Spleen (tissue), 7 donors: ENCODE measurements around the gene EDRF1.

Source experiments
- CTCF ChIP-seq, 11 experiments: fragments of 200-600 bp in 7 of 11; fragments of 450-650 bp in 4 of 11; sonication (generic) in 4 of 11; IDR thresholded peaks in 8 of 11; conservative IDR thresholded peaks in 3 of 11; 1 replicate in 7 of 11; 2 replicates in 4 of 11; pipeline versions ENCODE4 v1.4.0 to v1.8.0; 2016 to 2021; ENCODE audit warnings: antibody characterized with exemption in 11 of 11, inconsistent platforms in 4 of 11, mild to moderate bottlenecking in 1 of 11
- POLR2A ChIP-seq, 3 donors: fragments of 450-650 bp; IDR thresholded peaks; one replicate each; pipeline ENCODE4 v1.5.1; 2017; ENCODE audit warnings: antibody characterized with exemption in 3 of 3, mild to moderate bottlenecking in 1 of 3
- POLR2AphosphoS5 ChIP-seq, 3 donors: sonication (generic); formaldehyde crosslinking; IDR thresholded peaks; one replicate each; pipeline ENCODE4 v1.5.1; 2017; ENCODE audit warnings: antibody characterized with exemption in 3 of 3
- donor health status: DM: no; HTN: no; CAD: no; lungs with moderate emphysema.
- donor health status: DM: no; HTN: no; CAD: no.
- donor health status: DM: no; HTN: no; CAD: no.

- TF ChIP-seq CTCF (IDR thresholded peaks at IDR 0.05 in 8 of 11, conservative IDR thresholded peaks at IDR 0.05 in 3 of 11), result no peak
- no peak for TF ChIP-seq POLR2A (IDR thresholded peaks at IDR 0.05)
- no peak for TF ChIP-seq POLR2AphosphoS5 (IDR thresholded peaks at IDR 0.05)
Measured at GRCh38 chr10:125689955-125690569, 29.4 kb upstream of the EDRF1 start.
